ENCODE results near the gene KBTBD8.

GRCh38 chr3:66998904-66999235 is 763 bp downstream of the KBTBD8 start:
- TF ChIP-seq EP300 (IDR thresholded peaks at IDR 0.05) (no peak), CTCF (IDR thresholded peaks at IDR 0.05) (no peak)

Data from tibial nerve (tissue), 4 donors.